Progenitor cell of endocrine pancreas (in vitro differentiated cells): ENCODE measurements around the gene ECHDC3. TPM values are rescaled to one million over a fixed set of nuclear protein-coding genes. Genes with fewer than 3 reads are reported as not detected.

Experiments
- DNase-seq: peaks from one replicate; pipeline ENCODE4 v3.0.0; 2021; ENCODE audit warnings: low spot score; ENCODE audit not compliant: unreplicated experiment
- H3K27ac Mint-ChIP-seq: 2 replicates; pipeline ENCODE4 v1.8.0; 2021; ENCODE audit warnings: mild to moderate bottlenecking, moderate library complexity, mixed read lengths
- H3K27me3 Mint-ChIP-seq: 2 replicates; pipeline ENCODE4 v1.8.0; 2021; ENCODE audit warnings: mixed read lengths
- H3K36me3 Mint-ChIP-seq: 2 replicates; pipeline ENCODE4 v1.8.0; 2022; ENCODE audit warnings: mixed read lengths; ENCODE audit not compliant: insufficient read depth
- H3K4me1 Mint-ChIP-seq: 2 replicates; pipeline ENCODE4 v1.8.0; 2021; ENCODE audit warnings: low read depth, mixed read lengths
- H3K4me3 Mint-ChIP-seq: 2 replicates; pipeline ENCODE4 v1.8.0; 2021; ENCODE audit warnings: low read depth, mild to moderate bottlenecking, moderate library complexity, mixed read lengths
- H3K9me3 Mint-ChIP-seq: 2 replicates; pipeline ENCODE4 v1.8.0; 2021; ENCODE audit warnings: low read depth, mixed read lengths
- total RNA-seq: library from RNA; stranded (reverse); gene quantifications from 2 replicates; pipeline ENCODE4 v1.2.1, GENCODE V29; 2021
- TF ChIP-seq, protein P1 (sequence below): fragments of 200-600 bp; sonication (generic); IDR thresholded peaks from one replicate; pipeline ENCODE4 v1.5.0; 2021; ENCODE audit warnings: antibody characterized with exemption, mild to moderate bottlenecking; ENCODE audit not compliant: unreplicated experiment

ECHDC3 gene
- total RNA-seq, 1 donor from 2014 or later, result 2.3 TPM

DNA sequence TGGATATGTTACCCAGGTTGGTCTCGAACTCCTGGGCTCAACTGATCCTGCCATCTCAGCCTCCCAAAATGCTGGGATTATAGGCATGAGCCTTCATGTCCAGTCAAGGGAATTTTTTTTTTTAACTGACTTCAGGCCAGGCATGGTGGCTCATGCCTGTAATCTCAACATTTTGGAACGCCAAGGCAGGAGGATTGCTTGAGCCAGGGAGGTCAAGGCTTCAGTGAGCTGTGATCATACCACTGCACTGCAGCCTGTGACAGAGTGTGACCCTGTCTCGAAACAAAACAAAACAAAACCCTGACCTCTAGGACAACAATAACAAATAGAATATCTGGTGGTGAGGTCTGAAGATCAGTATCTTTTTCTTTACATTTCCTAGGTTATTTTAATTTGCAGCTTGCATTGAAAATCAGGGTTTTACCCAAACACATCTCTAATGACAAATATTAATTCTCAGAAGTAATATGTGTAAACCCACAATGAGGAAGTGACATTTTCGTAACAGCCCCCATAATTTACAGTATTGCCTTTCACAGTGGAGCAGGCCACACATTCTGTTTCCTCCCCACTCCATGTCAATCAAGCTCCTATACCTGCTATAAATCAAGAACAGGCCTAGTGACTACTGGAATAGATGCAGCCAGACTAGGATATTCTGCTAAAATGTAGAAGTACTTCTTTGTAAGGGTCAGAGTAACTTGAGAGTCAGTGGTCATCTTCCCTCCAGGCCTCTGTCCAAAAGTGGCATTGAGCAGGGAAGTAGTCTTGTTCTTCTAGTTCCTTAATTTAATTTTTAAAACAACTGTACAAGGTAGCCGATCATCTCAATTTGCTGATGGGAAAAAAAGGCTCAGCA, 43.3 kb upstream of the ECHDC3 start:
- H3K27ac Mint-ChIP-seq, result peak overlapping the region; percentile 89
- TF ChIP-seq, protein P1, sequence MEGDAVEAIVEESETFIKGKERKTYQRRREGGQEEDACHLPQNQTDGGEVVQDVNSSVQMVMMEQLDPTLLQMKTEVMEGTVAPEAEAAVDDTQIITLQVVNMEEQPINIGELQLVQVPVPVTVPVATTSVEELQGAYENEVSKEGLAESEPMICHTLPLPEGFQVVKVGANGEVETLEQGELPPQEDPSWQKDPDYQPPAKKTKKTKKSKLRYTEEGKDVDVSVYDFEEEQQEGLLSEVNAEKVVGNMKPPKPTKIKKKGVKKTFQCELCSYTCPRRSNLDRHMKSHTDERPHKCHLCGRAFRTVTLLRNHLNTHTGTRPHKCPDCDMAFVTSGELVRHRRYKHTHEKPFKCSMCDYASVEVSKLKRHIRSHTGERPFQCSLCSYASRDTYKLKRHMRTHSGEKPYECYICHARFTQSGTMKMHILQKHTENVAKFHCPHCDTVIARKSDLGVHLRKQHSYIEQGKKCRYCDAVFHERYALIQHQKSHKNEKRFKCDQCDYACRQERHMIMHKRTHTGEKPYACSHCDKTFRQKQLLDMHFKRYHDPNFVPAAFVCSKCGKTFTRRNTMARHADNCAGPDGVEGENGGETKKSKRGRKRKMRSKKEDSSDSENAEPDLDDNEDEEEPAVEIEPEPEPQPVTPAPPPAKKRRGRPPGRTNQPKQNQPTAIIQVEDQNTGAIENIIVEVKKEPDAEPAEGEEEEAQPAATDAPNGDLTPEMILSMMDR, result no peak
- H3K4me3 Mint-ChIP-seq, result no peak overlapping the region
- DNase-seq, result no peak
- H3K4me1 Mint-ChIP-seq, result peaks cover 12% of the 10 kb centered on the region
- H3K9me3 Mint-ChIP-seq, result no peaks in the 10 kb centered on the region
- H3K27me3 Mint-ChIP-seq, result no peaks in the 10 kb centered on the region
- no peaks in the 10 kb centered on the region for H3K36me3 Mint-ChIP-seq

DNA sequence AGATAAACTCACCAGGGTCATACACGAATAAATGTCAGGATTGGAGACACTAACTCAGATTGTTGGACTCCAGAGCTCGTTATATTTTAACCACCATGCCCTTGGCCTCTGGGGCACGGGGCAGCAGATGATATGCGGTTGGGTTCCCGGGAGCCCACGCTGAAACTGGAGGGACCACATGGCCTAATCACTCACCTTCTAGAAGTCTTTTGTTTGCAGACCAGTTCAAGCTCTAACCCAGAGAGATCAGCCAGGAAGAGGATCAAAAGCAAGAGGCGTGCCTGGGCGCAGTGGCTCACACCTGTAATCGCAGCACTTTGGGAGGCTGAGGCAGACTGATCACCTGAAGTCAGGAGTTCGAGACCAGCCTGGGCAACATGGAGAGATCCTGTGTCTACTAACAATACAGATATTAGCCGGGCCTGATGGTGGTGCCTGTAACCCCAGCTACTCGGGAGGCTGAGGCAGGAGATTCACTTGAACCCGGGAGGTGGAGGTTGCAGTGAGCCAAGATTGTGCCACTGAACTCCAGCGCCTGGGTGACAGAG, 42.6 kb upstream of the ECHDC3 start:
- no peak overlapping the region for H3K4me3 Mint-ChIP-seq
- no peaks in the 10 kb centered on the region for H3K9me3 Mint-ChIP-seq
- H3K36me3 Mint-ChIP-seq, result no peaks in the 10 kb centered on the region
- peak overlapping the region; percentile 89 for H3K27ac Mint-ChIP-seq
- H3K4me1 Mint-ChIP-seq, result peaks cover 17% of the 10 kb centered on the region
- DNase-seq, result no peak
- H3K27me3 Mint-ChIP-seq, result no peaks in the 10 kb centered on the region
- TF ChIP-seq, protein P1, result no peak

DNA sequence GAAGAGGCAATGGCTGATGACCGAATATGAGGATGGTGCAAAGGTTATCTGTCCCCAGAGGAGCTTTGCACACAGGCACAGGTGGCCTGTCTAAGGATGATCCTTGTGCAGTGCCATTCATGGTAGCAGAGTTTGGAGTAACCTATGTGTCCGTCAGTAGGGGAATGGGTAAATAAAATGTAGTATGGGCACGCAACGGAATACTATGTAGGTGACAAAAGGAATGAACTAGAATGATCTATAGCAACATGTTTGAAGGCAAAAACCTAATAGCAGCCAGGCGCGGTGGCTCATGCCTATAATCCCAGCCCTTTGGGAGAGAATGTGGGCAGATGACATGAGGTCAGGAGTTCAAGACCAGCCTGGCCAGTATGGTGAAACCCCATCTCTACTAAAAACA, 41.6 kb upstream of the ECHDC3 start:
- no peaks in the 10 kb centered on the region for H3K36me3 Mint-ChIP-seq

DNA sequence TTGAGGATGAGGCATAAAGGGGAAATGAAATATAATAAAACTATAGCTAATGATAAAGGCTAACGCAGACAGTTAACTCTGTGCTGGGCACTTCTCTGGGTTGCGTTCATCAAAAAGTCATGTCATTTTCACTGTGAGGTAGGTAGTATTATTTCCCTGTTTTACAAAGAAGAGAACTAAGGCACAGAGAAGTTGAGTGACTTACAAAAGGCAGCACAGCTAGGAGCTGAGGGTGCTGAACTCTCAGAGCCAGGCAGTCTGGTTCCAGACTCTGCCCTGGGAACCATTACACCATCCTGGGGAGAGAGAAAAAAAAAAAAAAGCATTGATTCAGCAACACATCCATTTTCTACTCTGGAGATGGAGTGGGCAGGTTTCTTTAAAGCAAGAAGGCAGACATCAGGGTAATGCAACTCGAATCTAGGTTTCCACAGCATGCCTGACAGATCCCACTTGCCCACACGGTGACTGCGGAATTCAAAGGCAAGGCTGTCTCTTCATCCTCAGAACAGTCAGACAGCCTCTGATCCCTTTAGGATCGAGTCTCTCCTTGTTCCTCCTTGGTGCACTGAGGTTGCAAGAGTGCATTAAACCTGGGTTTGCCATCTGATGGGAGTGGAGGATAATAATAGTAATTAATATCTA, 40.6 kb upstream of the ECHDC3 start:
- Mint-ChIP-seq H3K4me1 (peaks cover 21% of the 10 kb centered on the region), H3K9me3 (no peaks in the 10 kb centered on the region), H3K36me3 (no peaks in the 10 kb centered on the region), H3K4me3 (no peak overlapping the region), H3K27me3 (no peaks in the 10 kb centered on the region), H3K27ac (no peak overlapping the region)
- DNase-seq, result no peak
- TF ChIP-seq, protein P1, result no peak

More for the DNA sequence above, 41.6 kb upstream of the ECHDC3 start:
- H3K9me3 Mint-ChIP-seq, result no peaks in the 10 kb centered on the region
- H3K27me3 Mint-ChIP-seq, result no peaks in the 10 kb centered on the region
- H3K4me1 Mint-ChIP-seq, result peaks cover 20% of the 10 kb centered on the region
- H3K4me3 Mint-ChIP-seq, result no peak overlapping the region
- no peak overlapping the region for H3K27ac Mint-ChIP-seq
- TF ChIP-seq, protein P1, result no peak
- DNase-seq, result no peak

DNA sequence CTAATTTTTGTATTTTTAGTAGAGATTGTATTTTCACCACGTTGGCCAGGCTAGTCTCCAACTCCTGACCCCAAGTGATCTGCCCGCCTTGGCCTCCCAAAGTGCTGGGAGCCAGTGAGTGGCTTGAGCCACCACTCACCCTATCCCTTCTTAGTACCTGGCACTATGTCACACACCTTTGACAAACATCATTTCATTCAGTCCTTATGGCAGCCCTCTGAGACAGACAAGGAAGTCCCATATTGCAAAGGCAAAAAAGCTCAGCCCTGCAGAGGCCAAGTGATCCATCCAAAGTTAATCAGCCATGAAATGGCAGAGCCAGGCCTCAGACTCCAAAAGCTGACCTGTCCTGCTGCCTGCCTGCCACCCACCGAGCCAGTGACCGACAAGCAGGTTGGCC, 39.9 kb upstream of the ECHDC3 start:
- H3K9me3 Mint-ChIP-seq, result no peaks in the 10 kb centered on the region
- no peaks in the 10 kb centered on the region for H3K36me3 Mint-ChIP-seq
- H3K27me3 Mint-ChIP-seq, result no peaks in the 10 kb centered on the region
- peaks cover 21% of the 10 kb centered on the region for H3K4me1 Mint-ChIP-seq
- H3K27ac Mint-ChIP-seq, result no peak overlapping the region
- DNase-seq, result no peak
- TF ChIP-seq, protein P1, result no peak
- H3K4me3 Mint-ChIP-seq, result no peak overlapping the region
